Measurements from ENCODE around the gene HSDL2. TPM values are rescaled to one million over a fixed set of nuclear protein-coding genes. Genes with fewer than 3 reads are reported as not detected.

The HSDL2 gene
- total RNA-seq, 2 donors from 2014 or later: 93.0 to 127 TPM

DNA sequence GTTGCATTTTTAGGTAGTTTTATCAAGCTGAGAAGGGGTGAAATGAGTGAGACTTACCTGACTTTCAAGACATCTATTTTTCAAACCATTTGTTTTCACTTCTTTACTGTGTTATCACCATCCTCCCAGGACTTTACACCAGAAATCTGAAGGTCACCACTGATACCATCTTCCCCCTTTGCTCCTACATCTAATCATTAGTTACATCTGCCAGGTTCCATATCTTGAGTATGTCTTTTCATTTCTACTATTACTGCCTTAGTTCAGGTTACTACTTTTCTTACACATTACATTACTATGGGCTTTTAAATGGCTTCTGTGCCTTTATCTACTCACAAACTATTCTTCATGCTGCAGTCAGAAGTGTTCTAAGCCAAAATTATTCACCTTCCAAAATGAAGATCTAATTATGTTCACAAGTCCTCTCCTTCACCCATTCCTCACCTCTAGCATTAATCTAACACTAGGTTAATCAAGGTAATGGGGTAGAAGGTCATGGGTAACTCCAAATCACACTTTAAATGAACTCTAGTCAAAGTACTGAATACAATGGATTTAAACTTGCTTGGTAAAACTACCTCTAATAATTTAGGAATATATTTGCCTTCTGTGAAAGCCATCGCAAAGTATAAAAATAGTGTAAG is 2.1 kb upstream of the HSDL2 start:
- no peaks in the 10 kb centered on the region for H3K36me3 ChIP-seq
- TF ChIP-seq, protein P1, sequence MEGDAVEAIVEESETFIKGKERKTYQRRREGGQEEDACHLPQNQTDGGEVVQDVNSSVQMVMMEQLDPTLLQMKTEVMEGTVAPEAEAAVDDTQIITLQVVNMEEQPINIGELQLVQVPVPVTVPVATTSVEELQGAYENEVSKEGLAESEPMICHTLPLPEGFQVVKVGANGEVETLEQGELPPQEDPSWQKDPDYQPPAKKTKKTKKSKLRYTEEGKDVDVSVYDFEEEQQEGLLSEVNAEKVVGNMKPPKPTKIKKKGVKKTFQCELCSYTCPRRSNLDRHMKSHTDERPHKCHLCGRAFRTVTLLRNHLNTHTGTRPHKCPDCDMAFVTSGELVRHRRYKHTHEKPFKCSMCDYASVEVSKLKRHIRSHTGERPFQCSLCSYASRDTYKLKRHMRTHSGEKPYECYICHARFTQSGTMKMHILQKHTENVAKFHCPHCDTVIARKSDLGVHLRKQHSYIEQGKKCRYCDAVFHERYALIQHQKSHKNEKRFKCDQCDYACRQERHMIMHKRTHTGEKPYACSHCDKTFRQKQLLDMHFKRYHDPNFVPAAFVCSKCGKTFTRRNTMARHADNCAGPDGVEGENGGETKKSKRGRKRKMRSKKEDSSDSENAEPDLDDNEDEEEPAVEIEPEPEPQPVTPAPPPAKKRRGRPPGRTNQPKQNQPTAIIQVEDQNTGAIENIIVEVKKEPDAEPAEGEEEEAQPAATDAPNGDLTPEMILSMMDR (IDR thresholded peaks at IDR 0.05): no peak
- peak overlapping the region; percentile 78 to 97 for H3K4me3 ChIP-seq
- H3K4me1 ChIP-seq: peaks cover 0 to 45% of the 10 kb centered on the region in 2 donors
- DNase-seq (ENCODE audit: low spot score): no peak
- H3K9me3 ChIP-seq: no peaks in the 10 kb centered on the region
- no peaks in the 10 kb centered on the region for H3K27me3 ChIP-seq
- H3K27ac ChIP-seq: peak overlapping the region in 1 of 2 donors; percentile 99

DNA sequence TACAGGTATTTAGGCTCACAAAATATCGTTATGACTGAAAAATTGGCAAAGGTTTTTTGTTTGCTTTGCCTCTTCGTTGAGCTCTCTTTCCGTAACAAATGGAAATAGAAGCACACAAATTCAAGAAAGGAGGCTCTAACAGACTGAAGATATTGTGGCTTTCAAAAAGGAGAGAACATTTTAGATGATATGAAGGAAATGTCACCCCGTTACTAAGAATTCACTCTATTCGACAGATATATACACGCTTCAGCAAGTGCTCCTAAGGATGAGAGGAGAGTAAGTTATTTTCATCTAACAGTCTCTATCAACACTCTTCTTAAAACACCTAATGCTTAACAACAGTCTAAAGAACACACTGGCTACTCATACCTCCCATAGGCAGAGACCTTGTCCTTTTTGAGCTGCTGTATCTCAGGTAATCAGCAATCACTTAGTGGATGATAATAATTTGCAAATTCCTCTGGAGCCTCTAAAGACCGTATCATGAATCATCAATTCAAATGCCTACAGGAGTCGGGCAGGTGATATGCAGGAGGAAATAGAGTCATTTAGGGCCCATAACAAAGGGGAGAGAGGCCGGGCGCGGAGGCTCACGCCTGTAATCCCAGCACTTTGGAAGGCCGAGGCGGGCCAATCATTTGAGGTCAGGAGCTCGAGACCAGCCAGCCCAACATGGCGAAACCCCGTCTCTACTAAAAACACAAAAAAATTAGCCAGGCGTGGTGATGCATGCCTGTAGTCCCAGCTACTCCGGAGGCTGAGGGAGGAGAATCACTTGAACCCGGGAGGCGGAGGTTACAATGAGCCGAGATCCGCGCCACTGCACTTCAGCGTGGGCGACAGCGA is 1.4 kb upstream of the HSDL2 start:
- peak overlapping the region; percentile 98 to 99 for H3K27ac ChIP-seq
- no peaks in the 10 kb centered on the region for H3K9me3 ChIP-seq
- peaks cover 0 to 53% of the 10 kb centered on the region in 2 donors for H3K4me1 ChIP-seq
- TF ChIP-seq, protein P1 (IDR thresholded peaks at IDR 0.05): no peak
- no peaks in the 10 kb centered on the region for H3K36me3 ChIP-seq
- no peaks in the 10 kb centered on the region for H3K27me3 ChIP-seq
- DNase-seq (ENCODE audit: low spot score): no peak
- H3K4me3 ChIP-seq: peak overlapping the region; percentile 78 to 97

DNA sequence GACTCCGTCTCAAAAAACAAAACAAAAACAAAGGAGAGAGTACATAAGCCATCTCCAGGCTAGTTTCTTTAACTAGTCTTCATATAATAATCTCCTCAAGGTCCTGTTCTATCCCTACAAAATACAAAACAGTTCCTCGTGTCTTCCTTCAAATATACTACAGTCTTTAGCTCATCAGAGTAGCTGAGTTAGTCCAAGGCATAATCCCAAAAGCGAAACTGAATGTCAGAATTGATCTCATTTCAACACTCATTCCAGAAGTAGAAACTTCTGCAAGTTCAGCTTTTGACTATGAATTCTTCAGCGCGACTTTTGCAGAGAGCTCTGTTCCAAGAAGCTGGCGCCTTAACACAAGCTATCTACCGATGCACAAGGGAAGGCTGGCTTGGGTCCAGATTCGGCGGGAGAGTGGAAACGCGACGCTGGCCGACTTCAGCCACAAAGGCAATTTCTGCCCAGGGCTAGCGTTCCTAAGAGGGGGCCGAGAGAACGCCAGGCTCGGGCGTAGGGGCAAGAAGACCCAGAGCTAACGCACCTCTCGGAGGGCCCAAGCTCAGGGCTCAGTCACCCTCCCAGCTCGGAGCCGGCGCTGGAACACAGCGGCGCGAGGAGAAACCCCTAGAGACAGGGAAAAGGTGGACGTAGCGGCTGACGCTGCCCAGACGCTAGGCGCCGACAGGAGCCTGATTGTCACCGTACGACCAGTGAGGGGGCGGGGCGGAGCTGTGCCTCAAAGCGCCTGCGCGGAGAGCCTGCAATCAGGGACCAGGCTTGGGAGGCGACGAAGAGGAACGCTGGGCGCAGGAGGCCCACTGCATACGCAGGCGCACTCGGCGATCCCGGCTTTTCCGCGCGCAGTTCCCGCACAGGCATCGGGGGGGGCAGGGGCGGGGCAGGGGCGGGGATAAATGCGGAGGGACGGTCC is 469 bp upstream of the HSDL2 start:
- Histone ChIP-seq H3K9me3 (no peaks in the 10 kb centered on the region), H3K27ac (peak overlapping the region; percentile 98 to 99), H3K36me3 (no peaks in the 10 kb centered on the region), H3K27me3 (no peaks in the 10 kb centered on the region), H3K4me1 (peaks cover 0 to 61% of the 10 kb centered on the region in 2 donors), H3K4me3 (peak overlapping the region; percentile 78 to 97)
- DNase-seq (ENCODE audit: low spot score): peak; percentile 99
- TF ChIP-seq, protein P1 (IDR thresholded peaks at IDR 0.05): no peak

DNA sequence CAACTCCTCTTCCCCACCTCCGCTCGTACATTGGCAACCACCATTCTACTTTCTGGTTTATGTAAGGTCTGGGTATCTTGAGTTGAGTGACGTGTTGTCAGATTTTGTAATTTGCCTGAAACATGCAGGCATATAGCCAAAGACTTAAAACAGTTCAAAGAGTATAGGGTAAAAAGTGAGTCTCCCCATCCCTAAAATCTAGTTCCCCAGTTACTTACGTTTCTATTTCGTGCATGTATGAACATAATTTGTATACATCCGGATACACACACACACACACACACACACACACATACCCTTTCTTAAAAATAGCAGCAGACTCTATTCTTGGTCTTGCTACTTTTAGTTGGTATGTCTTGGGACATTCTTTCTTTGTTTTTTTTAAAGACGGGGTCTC is 915 bp downstream of the HSDL2 start:
- no peak for DNase-seq (ENCODE audit: low spot score)
- peaks cover 0 to 67% of the 10 kb centered on the region in 2 donors for H3K4me1 ChIP-seq

DNA sequence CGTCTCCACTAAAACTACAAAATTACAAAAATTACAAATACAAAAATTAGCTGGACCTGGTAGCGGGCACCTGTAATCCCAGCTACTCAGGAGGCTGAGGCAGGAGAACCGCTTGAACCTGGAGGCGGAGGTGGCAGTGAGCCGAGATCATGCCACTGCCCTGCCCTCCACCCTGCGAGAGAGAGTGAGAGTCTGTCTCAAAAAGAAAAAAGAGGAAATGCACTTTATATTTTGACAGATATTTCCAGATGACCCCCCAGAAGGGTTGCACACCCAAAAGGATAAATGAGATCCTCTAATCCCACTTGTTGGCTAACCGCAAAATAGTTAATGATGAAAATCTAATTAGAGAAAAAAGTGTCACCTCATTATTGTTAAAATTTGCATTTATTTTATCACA is 2.2 kb downstream of the HSDL2 start:
- Histone ChIP-seq H3K36me3 (no peaks in the 10 kb centered on the region), H3K9me3 (no peaks in the 10 kb centered on the region), H3K4me1 (peaks cover 0 to 65% of the 10 kb centered on the region in 2 donors), H3K4me3 (no peak overlapping the region), H3K27me3 (no peaks in the 10 kb centered on the region), H3K27ac (no peak overlapping the region)
- DNase-seq (ENCODE audit: low spot score): no peak
- TF ChIP-seq, protein P1 (IDR thresholded peaks at IDR 0.05): no peak

More for the DNA sequence above, 915 bp downstream of the HSDL2 start:
- Histone ChIP-seq H3K36me3 (no peaks in the 10 kb centered on the region), H3K4me3 (peak overlapping the region; percentile 78 to 97), H3K9me3 (no peaks in the 10 kb centered on the region), H3K27me3 (no peaks in the 10 kb centered on the region), H3K27ac (peak overlapping the region; percentile 98 to 99)
- TF ChIP-seq, protein P1 (IDR thresholded peaks at IDR 0.05): no peak

Measured in right atrium auricular region (tissue), 2 donors.